GM18511 (cell line): ENCODE results near the gene TUBA3D.
"Not testable (repeated sequence)": the region's sequence is repeated elsewhere in the genome, so short reads cannot be mapped to it uniquely, and the experiment has no call there.

Experiments used
- ATAC-seq: cut with Tn5 transposase; IDR thresholded peaks from one replicate; pipeline ENCODE4 v1.9.1; 2021; ENCODE audit warnings: mild to moderate bottlenecking, moderate library complexity; ENCODE audit not compliant: unreplicated experiment

The TUBA3D gene

GRCh38 chr2:131514408-131515166 lies 38.7 kb downstream of the TUBA3D start:
- peak; percentile 85 for ATAC-seq

DNA sequence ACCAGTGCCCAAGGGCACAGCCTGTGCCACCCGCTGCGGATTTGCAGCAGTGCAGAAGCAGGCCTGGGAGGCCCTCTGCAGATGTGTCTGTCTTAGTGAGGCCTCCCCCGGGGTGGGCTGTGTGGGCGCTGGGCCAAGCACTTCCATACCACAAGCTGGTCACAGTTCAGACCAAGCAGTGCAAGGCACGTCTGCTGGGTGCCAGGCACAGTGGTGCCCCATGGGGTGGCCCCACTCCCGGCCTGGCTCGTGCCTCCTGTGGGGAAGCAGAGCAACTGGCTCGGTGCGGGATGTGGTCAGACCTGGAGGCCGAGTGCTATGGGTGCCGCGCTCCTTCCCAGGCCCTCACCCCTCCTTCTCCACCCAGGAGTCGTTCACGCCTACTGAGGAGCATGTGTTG lies 39.3 kb downstream of the TUBA3D start:
- not testable (repeated sequence) for ATAC-seq

DNA sequence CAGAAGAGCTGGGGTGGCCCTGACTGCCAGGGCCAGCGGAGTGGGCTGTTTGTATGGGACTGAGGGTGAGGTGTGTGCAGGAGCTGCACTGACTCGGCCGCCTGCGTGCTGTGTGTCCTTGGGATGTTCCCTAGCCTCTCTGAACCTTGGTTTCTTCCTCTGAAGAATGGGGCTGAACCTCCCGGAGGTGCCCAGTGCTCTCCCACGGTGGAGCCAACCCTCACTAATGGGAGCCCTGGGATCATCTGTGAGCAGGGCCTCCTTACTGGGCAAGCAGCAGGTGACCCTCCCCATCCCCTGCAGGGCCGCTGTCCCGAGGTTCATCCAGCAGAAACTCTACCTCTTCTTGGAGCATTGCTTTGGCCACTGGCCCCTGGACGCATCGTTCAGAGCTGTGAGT lies 40.1 kb downstream of the TUBA3D start:
- no peak for ATAC-seq

DNA sequence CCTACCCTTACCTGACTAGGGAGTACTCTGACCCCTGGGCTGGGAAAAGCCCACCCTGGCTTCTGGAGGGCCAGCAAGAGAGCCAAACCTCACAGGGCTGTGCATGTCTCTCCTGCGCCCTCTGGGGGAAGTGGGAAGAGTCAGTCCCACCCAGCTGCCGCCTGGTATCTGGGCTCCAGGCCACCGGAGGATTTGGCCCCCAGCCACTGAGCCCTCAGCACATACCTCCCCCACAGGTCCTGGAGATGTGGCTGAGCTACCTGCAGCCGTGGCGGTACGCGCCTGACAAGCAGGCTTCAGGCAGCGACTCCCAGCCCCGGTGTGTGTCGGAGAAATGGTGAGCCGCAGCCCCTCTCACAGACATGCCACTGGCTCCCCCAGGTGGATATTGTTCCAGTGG lies 40.7 kb downstream of the TUBA3D start:
- not testable (repeated sequence) for ATAC-seq

DNA sequence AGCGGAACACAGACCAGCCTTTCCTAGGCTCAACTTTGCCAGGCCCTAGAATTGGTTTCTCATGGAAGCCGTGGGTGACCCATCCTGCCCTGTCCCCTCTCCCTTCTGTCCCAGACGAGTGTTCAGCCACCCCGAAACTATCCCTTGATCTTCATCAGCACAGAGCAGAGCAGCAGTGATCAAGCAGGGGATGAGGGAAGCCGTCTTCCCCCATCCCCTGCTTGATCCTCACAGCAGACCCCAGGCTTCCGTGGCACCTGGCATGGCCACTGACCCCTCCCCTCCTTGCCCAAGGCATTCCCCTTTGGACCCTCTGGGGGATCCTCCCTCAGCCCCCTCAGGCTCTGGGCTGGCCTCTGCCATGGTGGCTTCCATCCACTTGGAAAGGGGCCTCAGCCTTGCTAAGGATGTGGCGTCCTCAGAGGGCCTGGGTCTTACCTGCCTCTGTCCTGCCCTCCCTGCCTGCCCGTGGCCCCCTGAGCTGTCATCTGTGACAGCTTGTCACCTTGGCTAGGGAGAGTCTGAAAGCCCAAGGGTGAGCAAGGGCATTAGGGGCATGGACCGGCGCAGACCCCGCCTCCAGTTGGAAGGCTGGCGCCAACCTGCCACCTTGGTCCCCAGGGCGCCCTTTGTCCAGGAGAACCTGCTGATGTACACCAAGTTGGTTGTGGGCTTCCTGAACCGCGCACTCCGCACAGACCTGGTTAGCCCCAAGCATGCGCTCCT lies 41.4 kb downstream of the TUBA3D start:
- no peak for ATAC-seq

DNA sequence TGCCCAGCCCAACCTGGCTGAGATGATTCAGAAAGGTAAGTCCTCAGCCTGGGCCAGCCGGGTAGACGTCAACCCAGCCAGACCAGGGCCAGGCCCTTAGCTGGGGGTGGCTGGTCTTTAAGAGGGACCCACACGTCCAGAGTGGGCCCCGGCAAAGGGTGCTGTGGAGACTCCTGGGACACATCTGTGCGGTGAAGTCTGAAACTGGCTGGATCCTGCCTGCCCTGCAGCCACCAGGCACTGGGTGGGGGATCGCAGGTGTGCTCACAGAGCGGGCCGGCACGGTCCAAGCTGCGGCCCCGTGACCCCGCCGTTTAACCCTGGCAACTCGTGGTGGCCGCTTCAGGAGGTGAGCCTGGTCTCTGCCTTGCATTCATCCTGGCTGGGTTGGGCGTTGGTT lies 41.9 kb downstream of the TUBA3D start:
- not testable (repeated sequence) for ATAC-seq

GRCh38 chr2:131518531-131518930 lies 42.6 kb downstream of the TUBA3D start:
- not testable (repeated sequence) for ATAC-seq

DNA sequence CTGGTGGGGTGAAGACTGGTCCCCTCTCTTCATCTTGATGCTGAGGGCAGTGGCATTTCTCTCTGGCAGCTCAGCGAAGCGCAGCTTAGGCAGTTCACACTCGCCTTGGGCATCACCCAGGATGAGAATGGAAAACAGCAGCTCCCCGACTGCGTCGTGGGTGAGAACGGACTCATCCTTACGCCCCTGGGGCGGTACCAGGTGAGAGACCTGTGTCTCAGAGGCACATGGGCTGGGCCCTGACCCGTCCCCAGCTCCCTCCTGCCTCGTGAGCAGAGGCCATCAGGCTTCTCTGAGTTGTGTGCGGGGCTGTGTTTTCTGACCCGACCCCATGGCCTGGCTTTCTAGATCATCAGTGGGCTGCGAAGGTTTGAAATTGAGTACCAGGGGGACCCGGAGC lies 43.5 kb downstream of the TUBA3D start:
- no peak for ATAC-seq

DNA sequence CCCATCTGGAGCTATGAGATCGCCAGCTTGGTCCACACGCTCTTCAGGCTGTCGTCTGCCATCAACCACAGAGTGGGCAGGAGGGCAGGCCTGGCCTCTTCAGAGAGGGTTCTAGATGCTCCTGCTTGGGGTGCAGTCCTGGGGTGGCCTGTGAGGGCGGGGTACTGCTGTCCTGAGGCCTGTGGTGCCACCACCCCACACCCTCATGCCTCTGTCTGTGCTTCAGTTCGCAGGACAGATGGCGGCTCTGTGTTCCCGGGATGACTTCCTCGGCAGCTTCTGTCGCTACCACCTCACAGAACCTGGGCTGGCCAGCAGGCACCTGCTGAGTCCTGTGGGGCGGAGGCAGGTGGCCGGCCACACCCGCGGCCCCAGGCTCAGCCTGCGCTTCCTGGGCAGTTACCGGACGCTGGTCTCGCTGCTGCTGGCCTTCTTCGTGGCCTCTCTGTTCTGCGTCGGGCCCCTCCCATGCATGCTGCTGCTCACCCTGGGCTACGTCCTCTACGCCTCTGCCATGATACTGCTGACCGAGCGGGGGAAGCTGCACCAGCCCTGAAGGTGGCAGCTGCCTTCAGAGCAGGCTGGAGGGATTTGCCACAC lies 44.1 kb downstream of the TUBA3D start:
- ATAC-seq = not testable (repeated sequence)

DNA sequence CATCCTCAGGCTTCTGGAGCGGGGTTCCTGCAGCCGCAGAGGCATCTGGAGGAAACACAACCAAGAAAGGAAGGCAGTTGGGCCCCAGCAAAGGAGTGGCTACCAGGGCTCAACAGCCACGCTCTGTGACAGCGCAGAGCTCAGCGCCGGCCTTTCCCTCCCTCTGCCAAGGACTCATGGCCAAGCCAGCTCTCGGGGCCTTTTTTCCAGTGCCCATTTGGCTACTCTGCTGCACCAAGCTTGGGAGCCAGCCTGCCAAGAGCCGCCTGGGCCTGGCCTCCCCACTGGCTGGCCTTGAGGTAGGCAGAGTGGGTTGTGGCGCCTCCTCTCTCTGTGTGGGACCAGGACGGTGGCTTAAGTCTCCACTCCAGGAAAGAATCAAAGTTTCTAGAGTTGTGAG lies 44.6 kb downstream of the TUBA3D start:
- ATAC-seq = no peak

GRCh38 chr2:131521524-131521923 lies 45.6 kb downstream of the TUBA3D start:
- not testable (repeated sequence) for ATAC-seq

DNA sequence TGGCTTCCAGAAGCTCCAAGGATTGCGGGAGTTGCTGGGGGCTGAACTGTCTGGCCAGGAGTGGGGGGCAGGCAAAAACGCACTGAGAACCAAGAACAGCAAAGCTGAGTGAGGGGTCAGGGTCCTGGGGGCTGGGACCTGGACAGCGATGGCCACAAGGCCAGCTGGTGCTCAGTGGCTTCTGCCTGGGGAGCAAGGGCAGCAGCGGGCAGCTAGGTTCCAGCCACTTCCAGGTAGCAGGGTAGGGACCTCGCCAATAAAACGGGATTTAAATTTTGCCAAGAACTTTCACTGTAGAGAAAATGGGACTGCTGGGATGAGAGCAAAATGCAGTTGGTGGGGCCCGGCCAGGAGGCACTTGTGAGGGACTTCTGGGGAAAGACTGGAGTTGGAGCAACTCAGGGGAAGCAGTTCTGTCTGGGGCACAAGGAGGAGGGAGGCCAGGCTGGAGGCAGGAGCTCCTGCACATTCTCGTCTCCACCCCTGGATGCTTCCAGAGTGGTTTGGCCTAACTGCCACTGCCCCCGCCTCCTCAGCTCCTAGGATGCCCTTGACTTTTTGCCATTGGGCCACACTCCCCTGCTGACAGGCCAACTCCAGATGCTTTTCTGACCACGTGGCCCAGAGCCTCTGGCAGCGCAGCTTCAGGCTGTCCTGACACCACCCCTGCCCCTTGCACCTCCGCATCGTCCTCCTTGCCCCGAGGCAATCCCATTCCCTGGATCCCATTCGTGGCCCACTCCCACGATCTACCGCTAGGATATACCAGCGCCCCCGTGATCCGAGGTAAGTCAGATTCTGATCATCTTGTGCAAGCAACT lies 46.3 kb downstream of the TUBA3D start:
- no peak for ATAC-seq

DNA sequence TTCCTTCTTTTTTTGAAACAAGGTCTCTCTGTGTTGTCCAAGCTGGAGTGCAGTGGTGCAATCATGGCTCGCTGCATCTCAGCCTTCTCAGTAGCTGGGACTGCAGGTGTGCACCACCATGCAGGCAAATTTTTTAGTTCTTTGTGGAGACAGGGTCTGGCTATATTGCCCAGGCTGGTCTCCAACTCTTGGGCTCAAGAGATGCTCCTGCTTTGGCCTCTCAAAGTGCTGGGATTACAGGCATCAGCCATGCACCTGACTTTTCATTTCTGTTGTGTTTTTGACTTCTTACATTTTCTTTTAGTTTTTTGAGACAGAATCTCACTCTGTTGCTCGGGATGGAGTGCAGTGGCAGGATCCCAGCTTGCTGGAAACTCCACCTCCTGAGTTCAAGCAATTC lies 49.3 kb downstream of the TUBA3D start:
- not testable (repeated sequence) for ATAC-seq

DNA sequence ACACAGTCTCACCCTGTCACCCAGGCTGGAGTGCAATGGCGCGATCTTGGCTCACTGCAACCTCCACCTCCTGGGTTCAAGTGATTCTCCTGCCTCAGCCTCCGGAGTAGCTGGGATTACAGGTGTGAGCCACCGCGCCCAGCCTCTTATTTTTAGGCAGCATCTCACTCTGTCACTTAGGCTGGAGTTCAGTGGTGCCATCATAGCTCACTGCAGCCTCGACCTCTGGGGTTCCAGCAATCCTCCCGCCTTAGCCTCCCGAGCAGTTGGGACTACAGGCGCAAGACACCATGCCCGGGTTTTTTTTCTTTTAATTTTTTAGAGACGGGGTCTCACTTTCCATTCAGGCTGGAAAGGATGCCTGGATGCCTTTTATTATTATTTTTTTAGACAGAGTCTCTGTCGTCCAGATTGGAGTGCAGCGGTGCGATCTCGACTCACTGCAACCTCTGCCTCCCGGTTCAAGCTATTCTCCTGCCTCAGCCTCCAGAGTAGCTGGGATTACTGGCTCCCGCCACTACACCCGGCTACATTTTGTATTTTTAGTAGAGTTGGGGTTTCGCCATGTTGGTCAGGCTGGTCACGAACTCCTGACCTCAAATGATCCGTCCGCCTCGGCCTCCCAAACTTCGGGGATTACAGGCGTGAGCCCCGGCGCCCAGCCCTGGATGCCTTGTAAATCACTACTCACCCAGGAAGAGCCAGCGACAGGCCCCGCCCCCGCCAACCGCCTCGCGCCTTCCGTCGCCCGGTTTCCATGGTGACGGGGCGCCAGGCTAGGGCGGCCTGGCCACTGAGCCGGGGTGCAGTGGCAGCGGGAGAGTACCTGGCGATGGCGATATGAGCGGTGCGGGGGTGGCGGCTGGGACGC lies 51.4 kb downstream of the TUBA3D start, which contains the start of gene CCDC74A:
TSS of gene CCDC74A (plus strand) at position 758 of the 871 bp plus-strand sequence. CDS start at position 841, 83 bp downstream.
- peak; percentile 88 for ATAC-seq

- peak; percentile 72 for ATAC-seq
Observed at GRCh38 chr2:131528981-131529863, 53.3 kb downstream of the TUBA3D start.

DNA sequence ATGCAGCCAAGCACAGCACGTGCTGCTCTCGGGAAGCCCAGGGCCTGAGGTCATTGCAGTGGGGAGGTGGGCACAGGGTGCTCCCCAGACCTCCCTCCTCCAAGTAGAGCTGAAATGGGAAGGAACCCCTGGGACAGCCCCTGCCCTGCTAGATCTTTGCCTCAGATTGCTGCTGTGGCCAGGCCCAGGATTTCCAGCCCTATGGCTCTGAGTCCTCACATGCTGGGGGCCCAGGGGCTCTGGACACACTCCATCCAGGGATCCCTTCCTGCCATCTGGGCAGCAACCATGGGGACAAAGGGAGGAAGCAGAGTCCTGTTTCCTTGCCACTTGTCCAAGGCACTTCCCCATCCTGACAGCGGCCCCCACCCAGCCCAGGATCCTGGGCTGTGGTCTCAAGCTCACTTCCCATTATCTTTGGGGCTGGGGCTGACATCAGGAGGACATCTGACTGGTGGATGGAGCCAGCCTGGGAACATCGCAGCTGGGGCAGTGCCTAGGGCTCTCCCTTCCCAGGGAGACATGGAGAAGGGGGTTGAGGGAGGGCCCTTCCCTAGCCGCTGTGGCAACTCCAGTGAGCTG lies 54.0 kb downstream of the TUBA3D start:
- peak; percentile 2 for ATAC-seq

GRCh38 chr2:131530626-131531344 lies 54.9 kb downstream of the TUBA3D start:
- ATAC-seq = not testable (repeated sequence)
